HL-60 (cell line): ENCODE results near the gene ZNF529.
"Not testable (repeated sequence)": the region's sequence is repeated elsewhere in the genome, so short reads cannot be mapped to it uniquely, and the experiment has no call there.

Experiments
- DNase-seq, 2 experiments: peaks; one replicate each; pipeline ENCODE4 v3.0.0-alpha.2; 2010 to 2020; ENCODE audit warnings: low read depth in 1 of 2, low spot score in 1 of 2
- H3K27ac ChIP-seq: fragments of 250-450 bp; sonication (Bioruptor Pico); replicated peaks from 2 replicates; pipeline ENCODE4 v1.5.1; 2020; ENCODE audit warnings: mild to moderate bottlenecking, moderate library complexity
- H3K27me3 ChIP-seq: fragments of 250-450 bp; sonication (Bioruptor Pico); 2 replicates; pipeline ENCODE4 v1.5.1; 2021; ENCODE audit warnings: mild to moderate bottlenecking, moderate library complexity; ENCODE audit not compliant: insufficient read depth, poor library complexity, severe bottlenecking
- H3K4me3 ChIP-seq: replicated peaks from 2 replicates; pipeline ENCODE4 v1.5.1; 2011; ENCODE audit warnings: mild to moderate bottlenecking, control low read depth, low read length; ENCODE audit not compliant: insufficient read depth
- CTCF ChIP-seq: IDR thresholded peaks from one replicate; pipeline ENCODE4 v1.5.1; 2011; ENCODE audit warnings: low read length, control low read depth, inconsistent platforms; ENCODE audit not compliant: insufficient read depth
- GABPA ChIP-seq: IDR thresholded peaks from 2 replicates; pipeline ENCODE4 v1.6.1; 2012; ENCODE audit warnings: low read depth
- POLR2AphosphoS5 ChIP-seq: IDR thresholded peaks from 2 replicates; pipeline ENCODE4 v1.6.1; 2012; ENCODE audit warnings: low read depth
- REST ChIP-seq: IDR thresholded peaks from 2 replicates; pipeline ENCODE4 v1.6.1; 2012; ENCODE audit warnings: low read depth; ENCODE audit not compliant: insufficient replicate concordance
- SPI1 ChIP-seq: IDR thresholded peaks from 2 replicates; pipeline ENCODE4 v1.6.1; 2012; ENCODE audit warnings: low read depth, mild to moderate bottlenecking, borderline replicate concordance

Gene ZNF529

DNA sequence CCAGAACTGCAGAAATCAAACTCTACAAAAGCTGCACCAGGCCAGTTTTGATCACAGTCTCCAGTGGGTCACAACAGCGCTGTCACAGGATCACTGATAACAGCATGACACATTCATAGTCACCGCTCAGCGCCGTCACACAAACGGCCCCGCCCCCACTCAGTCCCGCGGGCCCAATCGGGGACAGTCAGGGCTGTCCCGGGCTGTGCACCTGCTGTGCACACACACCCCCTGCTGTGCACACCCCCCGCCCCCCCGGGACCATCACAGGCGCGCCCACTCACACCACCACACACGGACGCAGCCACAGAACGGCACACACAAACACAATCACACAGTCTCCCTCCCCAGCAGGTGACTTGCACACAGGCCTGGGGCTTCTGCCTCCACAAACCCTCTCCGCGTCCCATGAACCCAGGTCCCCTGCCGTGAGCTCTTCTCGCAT lies 31.6 kb upstream of the ZNF529 start:
- peak overlapping the region; percentile 90 for H3K27ac ChIP-seq
- peak overlapping the region; percentile 76 for H3K4me3 ChIP-seq
- TF ChIP-seq POLR2AphosphoS5 (no peak), SPI1 (no peak), CTCF (no peak), REST (peak; percentile 3), GABPA (no peak)
- H3K27me3 ChIP-seq = no peaks in the 10 kb centered on the region
- peak; percentile 56 to 81 for DNase-seq

- not testable (repeated sequence) for H3K4me3 ChIP-seq, H3K27me3 ChIP-seq, H3K27ac ChIP-seq, DNase-seq
Observed at GRCh38 chr19:36602681-36603080, 29.6 kb upstream of the ZNF529 start.

DNA sequence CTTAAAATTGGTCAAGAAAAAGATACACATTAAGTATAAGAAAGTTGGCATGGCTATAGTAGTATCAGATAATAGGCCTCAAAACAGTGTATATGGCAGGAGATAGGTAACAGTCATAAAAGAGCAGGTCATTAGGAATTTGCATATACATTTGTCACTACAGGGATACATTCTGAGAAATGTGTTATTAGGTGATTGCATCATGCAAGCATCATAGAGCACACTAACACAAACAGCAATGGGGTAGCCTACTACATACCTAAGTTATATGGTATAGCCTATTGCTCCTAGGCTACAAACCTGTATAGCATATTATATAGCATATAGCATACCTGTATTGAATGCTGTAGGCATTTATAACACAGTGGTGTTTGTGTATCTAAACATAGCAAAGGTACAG lies 6.2 kb upstream of the ZNF529 start:
- no peak overlapping the region for H3K4me3 ChIP-seq
- DNase-seq = no peak
- TF ChIP-seq REST (no peak), GABPA (no peak), SPI1 (no peak), CTCF (no peak), POLR2AphosphoS5 (no peak)
- H3K27me3 ChIP-seq = no peaks in the 10 kb centered on the region
- no peak overlapping the region for H3K27ac ChIP-seq

DNA sequence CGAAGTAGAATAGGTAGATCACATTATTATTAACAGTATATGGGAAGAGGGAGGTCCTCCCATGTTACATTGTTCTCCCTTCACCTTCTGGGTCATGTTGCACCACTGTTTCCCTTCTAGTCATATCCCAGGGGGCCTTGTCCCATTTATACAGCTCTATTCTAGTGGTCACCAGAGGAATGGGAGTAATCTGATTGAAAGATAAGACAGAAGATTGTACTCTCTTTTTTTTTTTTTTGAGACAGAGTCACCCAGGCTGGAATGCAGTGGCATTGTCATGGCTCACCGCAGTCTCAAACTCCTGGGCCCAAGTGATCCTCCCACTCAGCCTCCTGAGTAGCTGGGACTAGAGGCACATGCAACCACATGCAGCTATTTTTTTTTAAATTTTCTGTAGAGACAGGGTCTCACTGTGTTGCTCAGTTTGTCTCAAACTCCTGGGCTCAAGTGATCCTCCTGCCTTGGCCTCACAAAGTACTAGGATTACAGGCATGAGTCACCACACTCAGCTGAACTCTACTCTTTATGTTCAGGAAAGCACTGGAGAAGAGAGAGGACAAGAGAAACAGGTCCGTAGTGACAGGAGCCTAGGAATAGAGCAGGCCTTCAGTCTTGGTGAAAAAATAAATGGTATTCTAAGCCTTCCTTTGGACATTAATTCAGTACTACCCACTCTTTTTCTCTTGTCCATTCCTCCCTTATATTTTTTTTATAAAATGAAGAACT lies 4.3 kb upstream of the ZNF529 start:
- Histone ChIP-seq H3K27me3 (no peaks in the 10 kb centered on the region), H3K4me3 (no peak overlapping the region), H3K27ac (no peak overlapping the region)
- TF ChIP-seq CTCF (no peak), REST (no peak), POLR2AphosphoS5 (no peak), GABPA (no peak), SPI1 (no peak)
- no peak for DNase-seq
